WTC11 (cell line): ENCODE results near the gene HAPSTR1.

ENCODE experiments used
- TF ChIP-seq, protein P1 (sequence below): sonication (generic); formaldehyde crosslinking; IDR thresholded peaks from 2 replicates; pipeline ENCODE4 v1.8.1; 2023; ENCODE audit warnings: mild to moderate bottlenecking, missing genetic modification reagents, moderate library complexity
- TF ChIP-seq, protein P2 (sequence below): sonication (generic); formaldehyde crosslinking; IDR thresholded peaks from 2 replicates; pipeline ENCODE4 v1.8.1; 2022; ENCODE audit warnings: low read depth, mild to moderate bottlenecking, moderate library complexity, missing genetic modification reagents, borderline replicate concordance

GRCh38 chr16:9098377-9099090 is 7.1 kb downstream of the HAPSTR1 start:
- TF ChIP-seq, protein P1, sequence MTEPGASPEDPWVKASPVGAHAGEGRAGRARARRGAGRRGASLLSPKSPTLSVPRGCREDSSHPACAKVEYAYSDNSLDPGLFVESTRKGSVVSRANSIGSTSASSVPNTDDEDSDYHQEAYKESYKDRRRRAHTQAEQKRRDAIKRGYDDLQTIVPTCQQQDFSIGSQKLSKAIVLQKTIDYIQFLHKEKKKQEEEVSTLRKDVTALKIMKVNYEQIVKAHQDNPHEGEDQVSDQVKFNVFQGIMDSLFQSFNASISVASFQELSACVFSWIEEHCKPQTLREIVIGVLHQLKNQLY (CRISPR knock-in tag), result no peak
- TF ChIP-seq, protein P2, sequence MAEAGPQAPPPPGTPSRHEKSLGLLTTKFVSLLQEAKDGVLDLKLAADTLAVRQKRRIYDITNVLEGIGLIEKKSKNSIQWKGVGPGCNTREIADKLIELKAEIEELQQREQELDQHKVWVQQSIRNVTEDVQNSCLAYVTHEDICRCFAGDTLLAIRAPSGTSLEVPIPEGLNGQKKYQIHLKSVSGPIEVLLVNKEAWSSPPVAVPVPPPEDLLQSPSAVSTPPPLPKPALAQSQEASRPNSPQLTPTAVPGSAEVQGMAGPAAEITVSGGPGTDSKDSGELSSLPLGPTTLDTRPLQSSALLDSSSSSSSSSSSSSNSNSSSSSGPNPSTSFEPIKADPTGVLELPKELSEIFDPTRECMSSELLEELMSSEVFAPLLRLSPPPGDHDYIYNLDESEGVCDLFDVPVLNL (CRISPR knock-in tag), result no peak
